Caki2 (cell line): Measurements from ENCODE around the gene ZFAND5. TPM values are rescaled to one million over a fixed set of nuclear protein-coding genes. Genes with fewer than 3 reads are reported as not detected.
A peak's percentile ranks its signal among the peaks of the same experiment; 100 is the strongest.

Experiments
- DNase-seq: peaks from one replicate; pipeline ENCODE4 v3.0.0-alpha.2; 2015; ENCODE audit warnings: low read depth
- in situ Hi-C: cut with HindIII; loops from 2 replicates; pipeline ENCODE4 v1.10.0; 2016; ENCODE audit warnings: low sequenced_read_pairs, low pct_unique_long_range_greater_than_20kb, mixed read lengths
- total RNA-seq: library from RNA; depleted of rRNA; stranded (reverse); fragments of >200 nt; shearing (Covaris generic); gene quantifications from 2 replicates; pipeline ENCODE4 v1.2.3, GENCODE V29; 2014; ENCODE audit warnings: low replicate concordance

Gene ZFAND5
- total RNA-seq, 1 experiment from 2014 or later, result 92.5 TPM

- in situ Hi-C loops, result no loop called here
Observed at GRCh38 chr9:72334658-72335337, 30.2 kb downstream of the ZFAND5 start.

GRCh38 chr9:72333709-72334108 lies 31.3 kb downstream of the ZFAND5 start:
- in situ Hi-C loops, result no loop called here
- DNase-seq, result no peak

More at GRCh38 chr9:72334658-72335337, 30.2 kb downstream of the ZFAND5 start:
- DNase-seq, result no peak

- DNase-seq, result no peak
Observed at GRCh38 chr9:72333197-72333596, 31.8 kb downstream of the ZFAND5 start.

DNA sequence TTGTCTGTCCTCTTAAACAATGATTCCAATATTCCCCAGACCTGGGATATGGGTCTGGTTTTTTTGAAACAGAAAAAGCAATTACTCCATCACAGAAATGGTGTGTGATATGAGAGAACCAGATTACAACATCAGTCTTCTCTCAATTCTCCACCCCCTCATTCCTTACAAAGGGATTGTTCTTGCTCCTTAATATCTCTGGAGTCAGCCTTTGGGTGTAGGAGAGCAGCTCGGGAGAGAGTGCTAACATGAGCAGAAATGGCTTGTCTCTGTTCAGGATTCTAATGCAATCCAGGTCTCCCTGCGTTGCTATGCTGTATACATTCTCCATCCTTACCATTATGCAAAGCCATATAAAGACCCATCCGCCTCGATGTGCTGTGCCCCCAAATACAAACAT lies 32.7 kb downstream of the ZFAND5 start:
- no peak for DNase-seq
- in situ Hi-C loops, result no loop called here

More at GRCh38 chr9:72333197-72333596, 31.8 kb downstream of the ZFAND5 start:
- in situ Hi-C loops, result no loop called here

- no peak for DNase-seq
- in situ Hi-C loops, result no loop called here
Observed at GRCh38 chr9:72327631-72328030, 37.4 kb downstream of the ZFAND5 start.

GRCh38 chr9:72326641-72327040 lies 38.4 kb downstream of the ZFAND5 start:
- no peak for DNase-seq
- in situ Hi-C loops, result no loop called here

GRCh38 chr9:72324974-72325373 lies 40.0 kb downstream of the ZFAND5 start:
- in situ Hi-C loops, result no loop called here
- no peak for DNase-seq

DNA sequence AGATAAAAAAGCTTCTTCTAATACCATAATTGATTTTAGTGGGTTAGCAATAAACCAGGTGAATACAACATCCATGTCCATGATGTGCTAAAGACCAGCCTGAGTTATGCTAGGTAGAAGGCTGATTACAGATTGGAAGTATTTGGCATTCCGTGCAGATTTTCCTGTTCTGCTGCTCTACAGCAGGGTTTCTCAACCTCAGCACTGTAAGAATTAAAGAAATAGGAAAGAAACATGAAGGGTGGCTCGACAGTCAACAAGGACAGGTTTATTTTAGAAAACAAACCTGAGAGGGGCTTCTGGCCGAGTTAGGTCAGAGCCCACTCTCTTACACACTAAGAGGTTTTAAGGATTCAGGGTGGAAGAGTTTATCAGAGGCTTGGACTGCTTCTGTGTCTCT lies 42.3 kb downstream of the ZFAND5 start:
- no peak for DNase-seq
- in situ Hi-C loops, result no loop called here

DNA sequence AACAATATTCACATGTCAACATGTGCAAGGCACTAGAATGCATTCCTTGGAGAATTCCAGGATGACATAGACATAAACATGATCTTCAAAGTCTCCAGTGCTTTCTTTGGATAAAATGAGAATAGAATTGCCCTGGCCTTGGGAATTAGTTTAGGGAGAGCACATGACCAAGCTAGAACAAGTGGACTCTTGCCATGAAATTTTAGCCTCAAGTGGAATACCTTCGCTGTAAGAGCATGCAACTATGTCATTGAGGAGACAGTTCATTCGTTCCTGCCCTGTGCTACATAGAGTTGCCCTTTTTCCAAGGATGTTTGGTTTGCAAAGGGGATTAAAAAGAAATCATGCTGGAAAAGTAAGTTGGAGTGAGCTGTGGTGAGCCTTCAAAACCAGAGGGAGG lies 42.7 kb downstream of the ZFAND5 start:
- no peak for DNase-seq
- in situ Hi-C loops, result no loop called here

GRCh38 chr9:72315510-72316311 lies 49.3 kb downstream of the ZFAND5 start:
- in situ Hi-C loops, result no loop called here
- peak; percentile 88 for DNase-seq

DNA sequence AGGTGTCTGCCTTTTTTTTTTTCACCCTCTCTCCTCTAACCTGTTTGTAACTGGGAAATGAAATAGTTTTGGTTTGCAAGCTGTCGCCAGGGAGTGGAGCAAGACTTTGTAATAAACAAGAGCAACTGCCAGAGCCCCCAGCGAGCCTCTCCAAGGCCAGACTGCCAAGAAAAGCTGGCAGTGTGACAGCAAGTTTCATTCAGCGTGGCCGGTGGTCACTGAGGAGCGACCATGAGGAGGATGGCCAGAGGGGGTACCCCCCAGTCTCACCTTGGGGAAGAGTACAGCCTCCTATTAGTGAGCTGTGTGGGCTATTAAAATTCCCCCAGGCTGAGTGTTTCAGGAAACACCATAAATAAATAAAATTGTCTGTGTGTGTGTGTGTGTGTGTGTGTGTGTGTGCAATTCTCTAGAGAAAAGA lies 49.9 kb downstream of the ZFAND5 start:
- in situ Hi-C loops, result no loop called here
- peak; percentile 89 for DNase-seq

GRCh38 chr9:72313507-72313906 lies 51.5 kb downstream of the ZFAND5 start:
- peak; percentile 34 for DNase-seq
- in situ Hi-C loops, result no loop called here

DNA sequence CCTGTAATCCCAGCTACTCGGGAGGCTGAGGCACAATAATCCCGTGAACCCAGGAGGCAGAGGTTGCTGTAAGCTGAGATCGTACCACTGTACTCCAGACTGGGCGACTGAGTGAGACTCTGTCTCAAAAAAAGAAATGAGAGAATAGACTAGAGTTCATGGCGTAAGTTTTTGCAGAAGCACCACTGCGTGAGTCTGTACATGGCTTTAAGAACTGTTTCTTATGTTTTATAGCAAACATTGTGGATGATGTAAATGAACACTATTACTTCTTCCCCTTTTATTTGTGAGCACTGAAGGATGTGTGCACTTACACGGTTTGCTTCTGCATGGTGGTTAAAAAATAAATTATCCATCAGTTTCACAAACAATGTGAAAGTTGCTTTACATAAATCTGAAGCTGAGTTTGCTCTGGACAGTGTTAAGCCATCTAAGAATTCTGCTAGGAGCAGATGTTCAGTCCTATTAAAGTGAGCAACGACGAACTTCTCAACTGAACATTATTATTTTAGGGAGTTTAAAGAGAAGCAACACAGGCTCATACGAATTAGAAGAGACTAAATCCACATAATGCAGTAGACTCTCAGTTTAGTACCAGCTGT lies 52.5 kb downstream of the ZFAND5 start:
- in situ Hi-C loops, result no loop called here
- no peak for DNase-seq

- DNase-seq, result no peak
- in situ Hi-C loops, result no loop called here
Observed at GRCh38 chr9:72309364-72310133, 55.5 kb downstream of the ZFAND5 start.

DNA sequence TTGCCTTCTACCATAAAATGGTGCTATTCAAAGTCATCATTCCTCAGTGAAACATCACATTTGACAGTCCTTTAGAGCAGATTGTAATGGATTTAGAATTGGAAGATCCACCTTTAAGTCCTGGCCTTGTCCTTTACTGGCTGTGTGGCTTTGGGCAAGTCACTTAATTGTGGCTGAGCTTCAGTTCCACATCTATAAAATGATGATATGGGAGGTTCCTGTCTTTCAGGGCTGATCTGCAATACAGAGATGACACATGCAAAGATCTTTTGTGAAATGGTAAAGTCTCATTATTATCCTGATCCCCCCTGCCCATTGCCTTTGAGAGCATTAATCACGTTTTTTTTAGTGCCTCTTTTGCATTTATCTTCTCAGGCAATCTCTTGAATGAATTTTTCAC lies 58.2 kb downstream of the ZFAND5 start:
- in situ Hi-C loops, result no loop called here
- DNase-seq, result no peak

DNA sequence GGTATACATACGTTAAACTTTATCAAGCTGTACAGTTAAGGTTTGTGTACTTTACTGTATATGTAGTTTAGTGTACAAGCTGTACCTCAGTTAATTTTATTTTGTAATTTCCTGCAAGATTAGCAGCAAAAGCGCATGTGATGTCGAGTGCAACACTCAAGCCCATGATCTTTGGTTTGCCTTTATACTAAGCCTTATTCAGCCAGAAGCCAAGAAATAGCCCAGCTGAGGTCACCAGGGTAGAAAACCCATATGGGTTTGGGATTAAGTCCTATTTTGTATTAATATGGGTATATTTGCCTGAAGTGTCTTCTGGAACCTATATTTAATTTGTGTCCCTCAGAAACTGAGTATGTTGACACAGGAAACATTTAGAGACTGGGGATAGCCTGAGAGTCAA lies 59.3 kb downstream of the ZFAND5 start:
- in situ Hi-C loops, result no loop called here
- DNase-seq, result no peak

- in situ Hi-C loops, result no loop called here
- DNase-seq, result peak; percentile 95
Observed at GRCh38 chr9:72305102-72305546, 59.9 kb downstream of the ZFAND5 start.

DNA sequence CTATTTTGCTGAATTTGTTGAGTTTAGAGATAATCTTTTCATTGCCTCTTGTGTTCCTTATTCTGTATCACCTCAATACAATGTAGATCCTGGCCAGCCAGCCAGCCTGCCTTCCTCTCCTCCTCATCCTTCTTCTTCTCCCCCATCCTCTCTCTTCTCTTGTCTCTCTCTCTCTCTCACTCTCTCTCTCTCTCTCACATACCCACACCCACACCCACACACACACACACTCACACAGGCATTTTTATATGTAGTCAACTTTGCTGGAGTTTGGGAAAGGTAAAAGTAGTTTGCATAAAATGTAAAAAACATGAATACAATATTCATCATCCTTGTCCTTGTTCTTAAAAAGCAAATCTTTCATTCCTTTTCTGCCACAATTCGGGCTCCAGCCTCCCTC lies 60.5 kb downstream of the ZFAND5 start:
- in situ Hi-C loops, result no loop called here
- DNase-seq, result no peak
